ENCODE measurements around the gene DGUOK. TPM values are rescaled to one million over a fixed set of nuclear protein-coding genes. Genes with fewer than 3 reads are reported as not detected.
A peak's percentile ranks its signal among the peaks of the same experiment; 100 is the strongest.

The DGUOK gene
- total RNA-seq, 1 donor, result 81.2 TPM

- peak; percentile 39 for TF ChIP-seq CTCF (IDR thresholded peaks at IDR 0.05; ENCODE audit: insufficient read depth, low read depth, low read length)
- H3K4me3 ChIP-seq (ENCODE audit: low read depth, low read length), result peak overlapping the region; percentile 23
- DNase-seq (ENCODE audit: low read depth), result peak; percentile 53
These were observed 60.6 kb downstream of the DGUOK start for GRCh38 chr2:73987109-73987947.

- H3K4me3 ChIP-seq (ENCODE audit: low read depth, low read length), result peak overlapping the region; percentile 23
- no peak for TF ChIP-seq CTCF (IDR thresholded peaks at IDR 0.05; ENCODE audit: insufficient read depth, low read depth, low read length)
- DNase-seq (ENCODE audit: low read depth), result no peak
These were observed 61.4 kb downstream of the DGUOK start for GRCh38 chr2:73987948-73988700.

- no peak for TF ChIP-seq CTCF (IDR thresholded peaks at IDR 0.05; ENCODE audit: insufficient read depth, low read depth, low read length)
- DNase-seq (ENCODE audit: low read depth), result no peak
- H3K4me3 ChIP-seq (ENCODE audit: low read depth, low read length), result no peak overlapping the region
These were observed 63.3 kb downstream of the DGUOK start for GRCh38 chr2:73989972-73990371.

GRCh38 chr2:73990531-73990930 lies 63.9 kb downstream of the DGUOK start:
- no peak overlapping the region for H3K4me3 ChIP-seq (ENCODE audit: low read depth, low read length)
- TF ChIP-seq CTCF (IDR thresholded peaks at IDR 0.05; ENCODE audit: insufficient read depth, low read depth, low read length), result no peak
- no peak for DNase-seq (ENCODE audit: low read depth)

- no peak for TF ChIP-seq CTCF (IDR thresholded peaks at IDR 0.05; ENCODE audit: insufficient read depth, low read depth, low read length)
- DNase-seq (ENCODE audit: low read depth), result no peak
- no peak overlapping the region for H3K4me3 ChIP-seq (ENCODE audit: low read depth, low read length)
These were observed 65.4 kb downstream of the DGUOK start for GRCh38 chr2:73992036-73992435.

GRCh38 chr2:73993376-73993775 lies 66.7 kb downstream of the DGUOK start:
- H3K4me3 ChIP-seq (ENCODE audit: low read depth, low read length), result no peak overlapping the region
- no peak for DNase-seq (ENCODE audit: low read depth)
- TF ChIP-seq CTCF (IDR thresholded peaks at IDR 0.05; ENCODE audit: insufficient read depth, low read depth, low read length), result no peak

Data from fibroblast of villous mesenchyme (primary cell).